Erythroblast (primary cell): ENCODE measurements around the gene MTNR1A.

ENCODE experiments used
- GATA1 ChIP-seq: IDR thresholded peaks from 2 replicates; pipeline ENCODE4 v1.6.1; 2011; ENCODE audit warnings: low read depth, mild to moderate bottlenecking, control low read depth, low read length, moderate library complexity
- POLR2A ChIP-seq: IDR thresholded peaks from 2 replicates; pipeline ENCODE4 v1.6.1; 2011; ENCODE audit warnings: mild to moderate bottlenecking, low read length

DNA sequence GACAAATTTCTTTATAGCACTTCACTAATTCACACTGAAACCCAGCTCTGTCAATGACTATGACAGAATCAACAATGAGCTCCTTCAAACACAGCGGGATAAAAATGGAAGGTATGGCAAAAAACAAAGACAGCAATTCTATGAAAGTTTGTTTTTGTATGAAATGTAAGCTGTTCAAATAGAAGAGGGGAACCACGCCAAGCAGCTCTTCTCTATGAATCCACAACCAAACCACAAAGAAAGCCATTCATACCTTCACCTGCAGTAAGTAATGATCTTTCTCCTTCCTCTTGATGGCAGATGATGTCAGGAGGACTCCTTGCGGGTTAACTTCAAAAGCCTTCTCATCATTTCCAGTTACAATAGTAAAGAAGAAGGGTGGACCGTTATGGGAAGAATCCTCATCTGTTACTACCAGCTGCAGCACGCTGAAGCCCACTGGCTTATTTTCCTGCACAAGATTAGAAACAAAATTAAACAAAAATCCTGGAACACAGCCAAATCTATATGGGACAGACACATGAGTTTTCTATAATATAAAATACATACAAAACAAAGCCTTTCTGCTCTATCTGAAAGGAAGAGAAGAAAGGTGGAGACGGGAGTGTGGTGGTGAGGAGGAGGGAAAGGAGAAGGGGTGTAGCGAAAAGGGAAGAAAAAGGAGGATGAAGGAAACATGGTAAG is 48.9 kb upstream of the MTNR1A start:
- TF ChIP-seq POLR2A (no peak), GATA1 (no peak)
